Measurements from ENCODE around the gene PIK3R5.

DNA sequence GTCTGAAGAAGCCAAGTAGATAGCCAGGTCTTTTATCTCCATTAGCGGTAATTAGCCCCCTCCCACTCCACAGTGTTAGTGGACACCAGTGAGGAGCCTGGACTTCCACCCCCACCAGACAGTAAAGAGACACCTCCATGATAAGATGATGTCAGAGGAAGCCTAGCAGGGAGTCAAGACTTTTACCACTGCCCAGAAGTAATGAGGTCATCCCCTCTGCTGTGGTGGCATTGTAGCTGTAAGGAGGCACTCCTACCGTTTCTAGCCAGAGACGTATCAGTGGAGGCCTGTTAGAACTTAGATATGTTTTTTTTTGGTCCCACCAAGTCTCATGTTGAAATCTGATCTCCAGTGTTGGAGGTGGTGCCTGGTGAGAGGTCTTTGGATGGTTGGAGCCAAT is 38.1 kb downstream of the PIK3R5 start:
- TF ChIP-seq CTCF (optimal IDR thresholded peaks at IDR 0.05 in 1 of 3, IDR thresholded peaks at IDR 0.05 in 1 of 3, conservative IDR thresholded peaks at IDR 0.05 in 1 of 3; ENCODE audit: extremely low read depth in 1 of 3, insufficient read depth in 2 of 3, low read length in 3 of 3) (no peak), EZH2 (IDR thresholded peaks at IDR 0.05; ENCODE audit: low read length) (no peak)
